Activated CD8-positive, alpha-beta T cell treated with anti-CD3 and anti-CD28 coated beads for 36 hours (primary cell): ENCODE measurements around the gene RPS6KA3. TPM values are rescaled to one million over a fixed set of nuclear protein-coding genes. Genes with fewer than 3 reads are reported as not detected.

Source experiments
- ATAC-seq: fragments of 200-7000 bp; cut with Tn5 transposase; one replicate; pipeline ENCODE4 v1.10.0; 2021; ENCODE audit warnings: mild to moderate bottlenecking, moderate library complexity
- CTCF ChIA-PET: fragments of 350-600 bp; sonication (Branson Sonifier 250); formaldehyde crosslinking; loops from one replicate; lab custom pipeline; 2021; ENCODE audit warnings: antibody characterized with exemption; lab: Charles Lee
- POLR2A ChIA-PET: fragments of 350-600 bp; sonication (Branson Sonifier 250); formaldehyde crosslinking; loops from one replicate; lab custom pipeline; 2021; ENCODE audit warnings: antibody characterized with exemption; lab: Charles Lee
- DNase-seq: peaks from one replicate; pipeline ENCODE4 v3.0.0-alpha.2; 2020
- H3K27ac Mint-ChIP-seq: one replicate; pipeline ENCODE4 v1.8.0; 2021; ENCODE audit warnings: mild to moderate bottlenecking, mixed read lengths
- H3K27me3 Mint-ChIP-seq: one replicate; pipeline ENCODE4 v1.8.0; 2021; ENCODE audit warnings: mixed read lengths
- H3K36me3 Mint-ChIP-seq: one replicate; pipeline ENCODE4 v1.8.0; 2021; ENCODE audit warnings: low read depth, mixed read lengths
- H3K4me1 Mint-ChIP-seq: one replicate; pipeline ENCODE4 v1.8.0; 2021; ENCODE audit warnings: low read depth, mixed read lengths
- H3K4me3 Mint-ChIP-seq: one replicate; pipeline ENCODE4 v1.8.0; 2021; ENCODE audit warnings: mild to moderate bottlenecking, moderate library complexity, mixed read lengths
- H3K9me3 Mint-ChIP-seq: one replicate; pipeline ENCODE4 v1.8.0; 2021; ENCODE audit warnings: mixed read lengths
- CTCF ChIP-seq: fragments of 200-600 bp; IDR thresholded peaks from one replicate; pipeline ENCODE4 v1.8.0; 2022; ENCODE audit warnings: antibody characterized with exemption, mild to moderate bottlenecking
- intact Hi-C: fragments of 100-400 bp; cut with micrococcal nuclease; formaldehyde crosslinking; loops from one replicate; pipeline ENCODE4 v1.10.0; 2022
- total RNA-seq, 2 experiments: library from RNA; stranded (reverse); gene quantifications; one replicate each; pipeline ENCODE4 v1.2.3, GENCODE V29; 2021

RPS6KA3 gene
- total RNA-seq, 2 experiments from 2014 or later, result 52.6 to 56.9 TPM

- Mint-ChIP-seq H3K9me3 (no peaks in the 10 kb centered on the region), H3K27ac (no peak overlapping the region), H3K4me3 (no peak overlapping the region), H3K4me1 (no peaks in the 10 kb centered on the region), H3K27me3 (no peaks in the 10 kb centered on the region), H3K36me3 (no peaks in the 10 kb centered on the region)
- no peak for TF ChIP-seq CTCF
- POLR2A ChIA-PET, result no interaction called here
- CTCF ChIA-PET, result no interaction called here
- DNase-seq (no peak), ATAC-seq (no peak)
- intact Hi-C loops, result no loop called here
Observed at GRCh38 chrX:20271730-20272129, 5.0 kb upstream of the RPS6KA3 start.

- DNase-seq, result no peak
- no peaks in the 10 kb centered on the region for H3K27me3 Mint-ChIP-seq
- no peaks in the 10 kb centered on the region for H3K4me1 Mint-ChIP-seq
- no peaks in the 10 kb centered on the region for H3K36me3 Mint-ChIP-seq
- ATAC-seq, result no peak
- no peaks in the 10 kb centered on the region for H3K9me3 Mint-ChIP-seq
- TF ChIP-seq CTCF, result no peak
- intact Hi-C loops, result no loop called here
- no peak overlapping the region for H3K4me3 Mint-ChIP-seq
- POLR2A ChIA-PET, result no interaction called here
- H3K27ac Mint-ChIP-seq, result no peak overlapping the region
- CTCF ChIA-PET, result no interaction called here
Observed at GRCh38 chrX:20271186-20271585, 4.5 kb upstream of the RPS6KA3 start.

- H3K4me1 Mint-ChIP-seq, result no peaks in the 10 kb centered on the region
- TF ChIP-seq CTCF, result no peak
Observed at GRCh38 chrX:20270562-20270890, 3.8 kb upstream of the RPS6KA3 start.

GRCh38 chrX:20269848-20270561, 3.3 kb upstream of the RPS6KA3 start:
- DNase-seq, result no peak
- ChIA-PET POLR2A (no interaction called here), CTCF (no interaction called here)
- H3K9me3 Mint-ChIP-seq, result no peaks in the 10 kb centered on the region
- intact Hi-C loops, result loop anchor here (10.0 kb wide), 1 partner anchor 145 kb away; no protein-coding TSS in a partner anchor
- no peaks in the 10 kb centered on the region for H3K4me1 Mint-ChIP-seq
- TF ChIP-seq CTCF, result no peak
- ATAC-seq, result no peak
- H3K27me3 Mint-ChIP-seq, result no peaks in the 10 kb centered on the region
- peaks cover under 1% of the 10 kb centered on the region for H3K36me3 Mint-ChIP-seq
- H3K27ac Mint-ChIP-seq, result no peak overlapping the region
- H3K4me3 Mint-ChIP-seq, result no peak overlapping the region

More at GRCh38 chrX:20270562-20270890, 3.8 kb upstream of the RPS6KA3 start:
- ATAC-seq (no peak), DNase-seq (no peak)
- no peaks in the 10 kb centered on the region for H3K36me3 Mint-ChIP-seq
- ChIA-PET POLR2A (no interaction called here), CTCF (no interaction called here)
- no peak overlapping the region for H3K4me3 Mint-ChIP-seq
- H3K27me3 Mint-ChIP-seq, result no peaks in the 10 kb centered on the region
- intact Hi-C loops, result no loop called here
- no peaks in the 10 kb centered on the region for H3K9me3 Mint-ChIP-seq
- H3K27ac Mint-ChIP-seq, result no peak overlapping the region

- peaks cover 3% of the 10 kb centered on the region for H3K36me3 Mint-ChIP-seq
- DNase-seq (peak; percentile 15), ATAC-seq (no peak)
- no peaks in the 10 kb centered on the region for H3K9me3 Mint-ChIP-seq
- ChIA-PET CTCF (no interaction called here), POLR2A (interaction anchor here (0.8 kb wide), 1 partner anchor 145 kb away, joined by 3 read pairs; no protein-coding TSS in a partner anchor)
- no peak for TF ChIP-seq CTCF
- H3K4me1 Mint-ChIP-seq, result peaks cover 5% of the 10 kb centered on the region
- H3K27me3 Mint-ChIP-seq, result no peaks in the 10 kb centered on the region
- intact Hi-C loops, result loop anchor here (10.0 kb wide), 1 partner anchor 147 kb away; no protein-coding TSS in a partner anchor
- peak overlapping the region; percentile 88 for H3K27ac Mint-ChIP-seq
- H3K4me3 Mint-ChIP-seq, result peak overlapping the region; percentile 82
Observed at GRCh38 chrX:20267931-20268701, 1.4 kb upstream of the RPS6KA3 start.
